Suprapubic skin (tissue), 3 donors: ENCODE results near the gene TRAPPC1.
A peak's percentile ranks its signal among the peaks of the same experiment; 100 is the strongest.

Experiments
- POLR2A ChIP-seq, 2 donors: fragments of 450-650 bp; IDR thresholded peaks; one replicate each; pipeline ENCODE4 v1.6.1; 2017; ENCODE audit warnings: antibody characterized with exemption in 2 of 2, mild to moderate bottlenecking in 2 of 2, moderate library complexity in 2 of 2
- TF ChIP-seq, protein P1 (sequence below), 2 donors: fragments of 200-600 bp in 1 of 2; fragments of 450-650 bp in 1 of 2; sonication (generic) in 1 of 2; IDR thresholded peaks; one replicate each; pipeline ENCODE4 v1.5.1; 2016 to 2019; ENCODE audit warnings: antibody characterized with exemption in 2 of 2, mild to moderate bottlenecking in 1 of 2, moderate library complexity in 1 of 2

DNA sequence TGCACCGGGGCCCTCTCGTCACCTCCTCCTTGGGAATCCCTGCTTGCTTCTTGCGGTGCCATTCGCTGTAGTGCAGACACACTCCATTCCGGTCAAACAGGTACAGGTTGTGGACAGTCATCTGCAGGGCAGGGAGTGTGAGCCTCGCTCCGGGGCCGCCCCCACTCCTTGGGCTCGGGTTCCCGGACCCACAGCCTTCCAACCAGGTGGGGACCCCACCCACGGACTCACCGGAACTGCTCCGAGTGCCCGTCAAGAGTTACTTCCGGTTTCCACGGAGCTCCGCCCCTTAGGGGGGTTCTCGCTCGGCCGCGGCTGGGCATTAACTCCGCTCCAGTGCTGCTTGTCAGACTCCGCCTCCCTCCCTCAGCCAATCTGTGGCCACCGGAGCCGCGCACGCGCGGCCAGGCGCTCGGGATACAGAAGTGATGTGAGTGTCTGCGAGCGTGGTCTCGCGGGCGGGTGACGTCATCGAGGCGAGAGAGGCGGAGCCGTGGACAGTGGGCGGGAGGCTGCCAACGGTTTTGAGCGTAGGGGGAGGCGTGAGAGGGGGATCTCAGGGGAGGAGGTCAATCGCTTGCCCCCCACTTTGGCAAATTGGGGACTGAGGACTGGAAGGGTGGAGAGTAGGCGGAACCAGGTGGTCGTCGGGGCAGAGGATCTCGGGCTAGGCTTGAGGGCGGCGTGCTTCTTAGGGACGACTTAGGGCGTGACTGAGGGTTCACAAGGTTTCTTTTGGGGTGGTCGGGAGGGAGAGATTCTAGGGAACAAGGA lies at the start of gene TRAPPC1, which contains the start of gene CNTROB:
- TF ChIP-seq, protein P1, sequence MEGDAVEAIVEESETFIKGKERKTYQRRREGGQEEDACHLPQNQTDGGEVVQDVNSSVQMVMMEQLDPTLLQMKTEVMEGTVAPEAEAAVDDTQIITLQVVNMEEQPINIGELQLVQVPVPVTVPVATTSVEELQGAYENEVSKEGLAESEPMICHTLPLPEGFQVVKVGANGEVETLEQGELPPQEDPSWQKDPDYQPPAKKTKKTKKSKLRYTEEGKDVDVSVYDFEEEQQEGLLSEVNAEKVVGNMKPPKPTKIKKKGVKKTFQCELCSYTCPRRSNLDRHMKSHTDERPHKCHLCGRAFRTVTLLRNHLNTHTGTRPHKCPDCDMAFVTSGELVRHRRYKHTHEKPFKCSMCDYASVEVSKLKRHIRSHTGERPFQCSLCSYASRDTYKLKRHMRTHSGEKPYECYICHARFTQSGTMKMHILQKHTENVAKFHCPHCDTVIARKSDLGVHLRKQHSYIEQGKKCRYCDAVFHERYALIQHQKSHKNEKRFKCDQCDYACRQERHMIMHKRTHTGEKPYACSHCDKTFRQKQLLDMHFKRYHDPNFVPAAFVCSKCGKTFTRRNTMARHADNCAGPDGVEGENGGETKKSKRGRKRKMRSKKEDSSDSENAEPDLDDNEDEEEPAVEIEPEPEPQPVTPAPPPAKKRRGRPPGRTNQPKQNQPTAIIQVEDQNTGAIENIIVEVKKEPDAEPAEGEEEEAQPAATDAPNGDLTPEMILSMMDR (IDR thresholded peaks at IDR 0.05): no peak
- peak in 1 of 2 donors; percentile 32 for TF ChIP-seq POLR2A (IDR thresholded peaks at IDR 0.05)
